CD4-positive, CD25-positive, alpha-beta regulatory T cell (primary cell): ENCODE results near the gene MCM3AP. TPM values are rescaled to one million over a fixed set of nuclear protein-coding genes. Genes with fewer than 3 reads are reported as not detected.
A peak's percentile ranks its signal among the peaks of the same experiment; 100 is the strongest.
"Not testable (repeated sequence)": the region's sequence is repeated elsewhere in the genome, so short reads cannot be mapped to it uniquely, and the experiment has no call there.

Source experiments
- ATAC-seq, 2 donors: fragments of 150-1000 bp; cut with Tn5 transposase; one replicate each; pipeline ENCODE4 v1.10.0; 2021; ENCODE audit warnings: low read depth in 2 of 2, moderate number of reproducible peaks in 2 of 2, moderate library complexity in 1 of 2
- DNase-seq, 3 donors: peaks; one replicate each; pipeline versions ENCODE4 v3.0.0 to v3.0.0-alpha.2; 2012 to 2022; ENCODE audit warnings: mixed read lengths in 1 of 3
- H3K27ac ChIP-seq: one replicate; pipeline ENCODE4 v1.7.0; 2013; ENCODE audit warnings: mild to moderate bottlenecking, low read length; ENCODE audit not compliant: insufficient read depth, poor library complexity, severe bottlenecking
- H3K27me3 ChIP-seq: one replicate; pipeline ENCODE4 v1.7.0; 2013; ENCODE audit warnings: low read length; ENCODE audit not compliant: control insufficient read depth, insufficient read depth
- H3K36me3 ChIP-seq: one replicate; pipeline ENCODE4 v1.7.0; 2013; ENCODE audit warnings: mild to moderate bottlenecking, low read length, moderate library complexity; ENCODE audit not compliant: control insufficient read depth, insufficient read depth
- H3K4me1 ChIP-seq: 2 replicates; pipeline ENCODE4 v1.7.0; 2013; ENCODE audit warnings: mild to moderate bottlenecking, low read length; ENCODE audit not compliant: insufficient read depth, control insufficient read depth, poor library complexity, severe bottlenecking
- H3K4me3 ChIP-seq: one replicate; pipeline ENCODE4 v1.7.0; 2013; ENCODE audit warnings: low read depth, mild to moderate bottlenecking, low read length, moderate library complexity
- H3K9me3 ChIP-seq, 2 experiments: 1 replicate in 1 of 2; 2 replicates in 1 of 2; pipeline ENCODE4 v1.7.0; 2013; ENCODE audit warnings: low read length in 2 of 2, mild to moderate bottlenecking in 1 of 2, moderate library complexity in 1 of 2; ENCODE audit not compliant: control insufficient read depth in 2 of 2
- H3K27ac Mint-ChIP-seq, 3 donors: one replicate each; pipeline ENCODE4 v1.8.0; 2020 to 2022; ENCODE audit warnings: mild to moderate bottlenecking in 3 of 3, mixed read lengths in 3 of 3, moderate library complexity in 2 of 3
- H3K27me3 Mint-ChIP-seq: one replicate; pipeline ENCODE4 v1.8.0; 2022; ENCODE audit warnings: mild to moderate bottlenecking, mixed read lengths
- H3K36me3 Mint-ChIP-seq: one replicate; pipeline ENCODE4 v1.8.0; 2020; ENCODE audit warnings: mixed read lengths
- H3K4me1 Mint-ChIP-seq, 4 donors: one replicate each; pipeline ENCODE4 v1.8.0; 2020 to 2022; ENCODE audit warnings: mixed read lengths in 4 of 4, mild to moderate bottlenecking in 1 of 4
- H3K4me3 Mint-ChIP-seq, 4 donors: one replicate each; pipeline ENCODE4 v1.8.0; 2020 to 2022; ENCODE audit warnings: mild to moderate bottlenecking in 4 of 4, mixed read lengths in 4 of 4, moderate library complexity in 3 of 4
- H3K9me3 Mint-ChIP-seq, 7 donors: one replicate each; pipeline ENCODE4 v1.8.0; 2020 to 2022; ENCODE audit warnings: mixed read lengths in 7 of 7, mild to moderate bottlenecking in 3 of 7, moderate library complexity in 2 of 7
- polyA plus RNA-seq, 4 donors: library from polyadenylated mRNA; unstranded; fragments of 300-500 nt; fragmentation: Illumina TruSeq; gene quantifications; one replicate each; pipeline ENCODE4 v1.2.3, GENCODE V29; 2021
- total RNA-seq: library from RNA; stranded (reverse); gene quantifications from one replicate; pipeline ENCODE4 v1.2.3, GENCODE V29; 2022

MCM3AP gene
- total and polyA plus RNA-seq, 5 donors from 2014 or later = 30.7 to 139 (median 45.3) TPM

DNA sequence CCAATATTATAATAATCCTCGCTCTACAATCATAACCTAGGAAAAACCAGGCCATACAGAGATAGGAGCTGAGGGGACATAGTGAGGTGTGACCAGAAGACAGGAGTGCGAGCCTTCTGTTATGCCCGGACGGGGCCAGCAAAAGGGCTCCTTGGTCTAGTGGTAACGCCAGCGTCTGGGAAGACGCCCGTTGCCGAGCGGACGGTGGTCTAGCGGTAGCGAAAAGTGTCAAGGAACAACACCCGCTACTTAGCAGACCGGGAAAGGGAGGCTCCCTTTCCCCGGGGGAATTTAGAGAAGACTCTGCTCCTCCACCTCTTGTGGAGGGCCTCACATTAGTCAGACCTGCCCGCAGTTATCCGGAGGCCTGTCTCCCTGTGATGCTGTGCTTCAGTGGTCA lies 61.8 kb downstream of the MCM3AP start:
- H3K27ac ChIP-seq, H3K27me3 Mint-ChIP-seq, DNase-seq, H3K4me3 Mint-ChIP-seq, H3K27me3 ChIP-seq, ATAC-seq, H3K9me3 ChIP-seq, H3K4me3 ChIP-seq, H3K9me3 Mint-ChIP-seq, H3K27ac Mint-ChIP-seq: not testable (repeated sequence)
- H3K4me1 ChIP-seq = peaks cover 18% of the 10 kb centered on the region
- H3K36me3 ChIP-seq = peaks cover 30% of the 10 kb centered on the region
- H3K4me1 Mint-ChIP-seq = peaks cover 8 to 31% (median 17%) of the 10 kb centered on the region in 4 donors
- peaks cover 16% of the 10 kb centered on the region for H3K36me3 Mint-ChIP-seq

DNA sequence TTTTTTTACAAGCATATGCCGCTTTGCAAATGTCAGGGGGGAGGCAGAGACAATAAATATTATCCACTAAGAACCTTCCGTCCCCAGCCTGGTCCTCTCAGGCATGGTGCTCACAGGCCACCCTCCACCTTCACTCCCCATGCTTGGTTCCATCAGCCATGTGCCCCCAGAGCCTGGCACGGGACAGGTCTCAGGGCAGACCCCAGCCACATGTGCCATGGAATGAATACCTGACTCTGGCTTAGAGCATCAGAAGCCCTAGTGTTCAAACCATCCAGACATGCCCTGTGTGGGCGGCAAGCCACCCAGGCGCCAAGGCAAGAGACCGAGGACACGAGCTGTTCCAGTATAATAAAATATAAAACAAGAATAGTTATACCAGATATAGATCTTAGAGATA lies 62.2 kb downstream of the MCM3AP start:
- Mint-ChIP-seq H3K9me3 (no peaks in the 10 kb centered on the region), H3K27ac (no peak overlapping the region), H3K27me3 (no peaks in the 10 kb centered on the region), H3K4me1 (peaks cover 8 to 31% (median 17%) of the 10 kb centered on the region in 4 donors), H3K36me3 (peaks cover 16% of the 10 kb centered on the region), H3K4me3 (no peak overlapping the region)
- Histone ChIP-seq H3K27ac (no peak overlapping the region), H3K27me3 (no peaks in the 10 kb centered on the region), H3K4me3 (no peak overlapping the region), H3K4me1 (peaks cover 15% of the 10 kb centered on the region), H3K36me3 (peaks cover 30% of the 10 kb centered on the region), H3K9me3 (no peaks in the 10 kb centered on the region)
- ATAC-seq (no peak), DNase-seq (no peak)

DNA sequence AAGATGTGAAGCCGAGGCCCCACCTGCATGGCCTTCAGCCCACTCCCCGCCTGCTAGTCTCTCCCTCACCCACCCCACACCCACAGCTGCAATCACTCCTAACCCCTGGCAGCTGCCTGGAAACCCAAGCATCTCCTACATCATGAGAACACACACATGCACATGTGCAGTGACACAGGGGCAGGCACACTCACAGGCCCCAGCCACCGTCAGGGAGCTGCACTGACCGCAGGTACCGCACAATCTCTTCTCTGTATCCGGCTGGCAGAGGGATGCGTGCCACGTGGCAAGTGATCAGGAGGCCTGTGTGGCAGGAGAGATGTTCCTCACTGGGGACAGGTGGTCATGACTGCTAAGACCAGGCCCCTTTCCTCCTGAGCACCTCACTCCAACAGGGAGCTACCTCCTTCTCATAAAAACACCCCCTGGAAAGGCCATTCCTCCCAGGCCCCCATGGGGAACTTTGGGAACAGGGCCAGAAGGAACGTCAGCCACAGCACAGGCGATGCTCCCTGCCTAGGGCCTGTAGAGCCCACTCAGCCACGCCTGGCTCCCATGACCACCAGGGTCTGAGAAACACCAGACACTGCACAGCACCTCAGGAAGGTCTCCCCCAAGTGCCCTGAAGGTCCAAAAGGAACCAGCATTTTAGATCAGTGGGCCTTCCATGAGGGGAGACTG lies 62.8 kb downstream of the MCM3AP start:
- Mint-ChIP-seq H3K27ac (peak overlapping the region in 1 of 3 donors; percentile 35), H3K4me1 (peaks cover 5 to 26% (median 14%) of the 10 kb centered on the region in 4 donors), H3K9me3 (no peaks in the 10 kb centered on the region), H3K36me3 (peaks cover 16% of the 10 kb centered on the region), H3K27me3 (no peaks in the 10 kb centered on the region), H3K4me3 (peak overlapping the region in 1 of 4 donors; percentile 44)
- no peak overlapping the region for H3K27ac ChIP-seq
- no peak for ATAC-seq
- no peaks in the 10 kb centered on the region for H3K9me3 ChIP-seq
- peaks cover 30% of the 10 kb centered on the region for H3K36me3 ChIP-seq
- H3K4me3 ChIP-seq = no peak overlapping the region
- H3K27me3 ChIP-seq = no peaks in the 10 kb centered on the region
- peaks cover 8% of the 10 kb centered on the region for H3K4me1 ChIP-seq
- DNase-seq = no peak

DNA sequence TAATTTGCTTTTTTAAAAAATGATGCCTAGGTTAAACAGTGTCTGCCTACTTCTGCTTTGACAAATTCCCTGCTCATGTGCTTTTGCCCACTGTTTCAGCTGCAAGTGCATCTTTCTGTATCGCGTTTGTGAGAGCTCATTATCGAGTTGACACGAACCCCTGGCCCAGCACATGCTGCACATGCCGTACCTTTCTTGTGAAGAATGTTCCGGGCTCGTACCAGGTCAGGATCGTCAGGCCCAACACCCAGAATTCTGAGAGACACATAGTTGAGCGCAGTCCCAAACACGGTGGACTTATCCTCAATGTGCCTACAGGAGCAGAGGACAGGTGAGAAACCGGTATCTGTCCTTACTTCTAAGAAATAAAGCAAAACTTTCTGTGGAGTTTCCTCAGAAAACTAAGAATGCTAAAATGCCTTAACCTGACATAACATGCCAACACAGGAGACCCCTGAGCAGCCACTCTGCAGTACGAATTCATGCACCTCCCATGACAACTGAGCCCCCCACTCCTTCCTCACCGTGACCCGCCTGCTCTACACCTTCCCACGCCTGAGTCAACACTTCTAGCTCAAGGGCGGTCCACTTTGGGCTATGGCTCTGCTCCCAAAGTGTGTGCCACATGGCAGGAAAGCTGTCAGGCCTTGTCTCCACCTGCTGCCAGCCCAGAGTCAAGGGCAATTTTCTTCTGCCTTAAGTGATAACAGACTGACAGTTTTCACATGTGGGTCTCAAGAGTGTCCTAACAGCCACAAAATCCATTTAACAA lies 63.6 kb downstream of the MCM3AP start:
- Mint-ChIP-seq H3K27ac (peak overlapping the region in 1 of 3 donors; percentile 35), H3K4me3 (peak overlapping the region in 1 of 4 donors; percentile 44), H3K27me3 (no peaks in the 10 kb centered on the region), H3K36me3 (peaks cover 16% of the 10 kb centered on the region), H3K4me1 (peaks cover 0 to 19% (median 8%) of the 10 kb centered on the region in 4 donors), H3K9me3 (no peaks in the 10 kb centered on the region)
- H3K36me3 ChIP-seq = peaks cover 30% of the 10 kb centered on the region
- H3K4me1 ChIP-seq = peaks cover 1% of the 10 kb centered on the region
- H3K27ac ChIP-seq = no peak overlapping the region
- no peaks in the 10 kb centered on the region for H3K27me3 ChIP-seq
- no peaks in the 10 kb centered on the region for H3K9me3 ChIP-seq
- no peak overlapping the region for H3K4me3 ChIP-seq
- DNase-seq = no peak
- ATAC-seq = no peak

DNA sequence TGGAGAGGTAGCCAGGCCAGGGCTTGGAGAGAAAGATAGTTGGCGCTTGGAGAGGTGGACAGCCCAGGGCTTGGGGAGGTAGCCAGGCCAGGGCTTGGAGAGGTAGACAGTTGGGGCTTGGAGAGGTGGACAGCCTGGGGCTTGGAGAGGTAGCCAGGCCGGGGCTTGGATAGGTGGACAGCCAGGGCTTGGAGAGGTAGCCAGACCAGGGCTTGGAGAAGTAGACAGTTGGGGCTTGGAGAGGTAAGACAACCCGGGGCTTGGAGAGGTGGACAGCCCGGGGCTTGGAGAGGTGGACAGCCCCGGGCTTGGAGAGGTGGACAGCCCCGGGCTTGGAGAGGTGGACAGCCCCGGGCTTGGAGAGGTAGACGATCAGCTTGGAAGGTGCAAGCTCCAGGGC lies 64.6 kb downstream of the MCM3AP start:
- H3K9me3 Mint-ChIP-seq = no peaks in the 10 kb centered on the region
- Histone ChIP-seq H3K4me3 (no peak overlapping the region), H3K27ac (no peak overlapping the region), H3K36me3 (peaks cover 37% of the 10 kb centered on the region), H3K9me3 (no peaks in the 10 kb centered on the region), H3K4me1 (no peaks in the 10 kb centered on the region), H3K27me3 (no peaks in the 10 kb centered on the region)
- H3K4me1 Mint-ChIP-seq = peaks cover 0 to 9% (median 3%) of the 10 kb centered on the region in 4 donors
- H3K4me3 Mint-ChIP-seq = peak overlapping the region in 1 of 4 donors; percentile 9
- no peaks in the 10 kb centered on the region for H3K27me3 Mint-ChIP-seq
- no peak for DNase-seq
- no peak for ATAC-seq
- H3K27ac Mint-ChIP-seq = no peak overlapping the region
- H3K36me3 Mint-ChIP-seq = peaks cover 19% of the 10 kb centered on the region

DNA sequence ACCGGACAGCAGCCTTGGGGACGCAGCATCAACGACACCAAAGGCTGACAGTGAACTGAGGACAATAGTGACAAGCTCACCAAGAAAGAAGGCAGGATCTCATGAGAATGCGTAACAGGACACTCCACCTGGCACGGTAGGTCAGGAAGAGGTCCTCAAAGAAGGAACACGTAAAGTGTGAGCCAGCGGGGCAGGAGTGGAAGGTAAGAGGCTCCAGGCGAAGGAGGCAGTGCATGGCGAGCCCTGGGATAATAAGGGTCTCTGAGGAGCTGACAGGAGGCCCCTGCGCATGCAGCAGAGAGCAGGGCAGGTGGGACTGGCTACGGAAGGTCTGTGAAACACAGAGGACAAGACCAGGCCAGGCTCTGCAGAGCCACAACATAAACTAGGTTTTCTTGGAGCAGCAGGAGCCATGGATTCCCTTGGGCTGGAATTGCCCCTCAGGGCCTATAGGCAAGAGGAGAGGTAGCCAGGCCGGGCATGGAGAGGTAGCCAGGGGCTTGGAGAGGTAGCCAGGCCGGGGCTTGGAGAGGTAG lies 65.1 kb downstream of the MCM3AP start:
- ATAC-seq (no peak), DNase-seq (no peak)
- H3K4me1 ChIP-seq = no peaks in the 10 kb centered on the region
- peak overlapping the region in 1 of 3 donors; percentile 53 for H3K27ac Mint-ChIP-seq
- no peak overlapping the region for H3K4me3 ChIP-seq
- peak overlapping the region in 1 of 4 donors; percentile 9 for H3K4me3 Mint-ChIP-seq
- no peak overlapping the region for H3K27ac ChIP-seq
- H3K27me3 ChIP-seq = no peaks in the 10 kb centered on the region
- H3K36me3 Mint-ChIP-seq = peaks cover 17% of the 10 kb centered on the region
- H3K4me1 Mint-ChIP-seq = peaks cover 0 to 5% (median 2%) of the 10 kb centered on the region in 4 donors
- no peaks in the 10 kb centered on the region for H3K9me3 ChIP-seq
- H3K36me3 ChIP-seq = peaks cover 37% of the 10 kb centered on the region
- H3K9me3 Mint-ChIP-seq = no peaks in the 10 kb centered on the region
- no peaks in the 10 kb centered on the region for H3K27me3 Mint-ChIP-seq

DNA sequence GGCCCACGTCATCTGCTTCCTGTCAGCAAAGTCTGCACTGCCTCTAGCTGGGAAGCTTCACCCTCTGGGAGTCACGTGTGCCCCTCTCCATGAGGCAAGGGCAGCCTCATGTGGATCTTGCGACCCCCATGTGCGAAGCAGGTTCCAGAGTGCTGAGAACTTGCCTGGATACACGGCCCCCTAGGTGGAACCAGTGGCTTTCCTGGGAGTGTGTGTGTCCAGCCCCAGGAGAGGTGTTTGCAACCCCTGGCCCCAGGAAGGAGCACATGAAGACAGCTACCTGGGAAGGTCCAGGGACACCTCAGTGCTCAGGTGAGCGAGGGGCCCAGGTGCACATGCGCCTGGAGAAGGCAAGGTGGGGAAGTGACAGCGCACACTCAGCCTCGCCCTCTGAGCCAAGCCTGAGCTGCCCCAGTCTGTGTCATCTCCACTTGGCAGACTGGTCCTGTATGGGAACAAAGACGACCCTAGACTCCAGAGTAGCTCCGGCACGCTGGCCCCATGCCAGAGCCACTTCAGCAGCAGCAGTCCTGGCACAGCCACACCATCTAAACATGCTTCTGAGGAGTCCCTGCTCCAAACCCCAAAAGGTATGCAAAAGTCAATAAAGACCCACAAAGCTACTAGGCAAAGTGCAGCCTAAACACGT lies 65.7 kb downstream of the MCM3AP start:
- Mint-ChIP-seq H3K36me3 (peaks cover 16% of the 10 kb centered on the region), H3K9me3 (no peaks in the 10 kb centered on the region), H3K4me3 (peak overlapping the region in 1 of 4 donors; percentile 9), H3K27me3 (no peaks in the 10 kb centered on the region), H3K4me1 (peaks cover 0 to 5% (median 2%) of the 10 kb centered on the region in 4 donors), H3K27ac (no peak overlapping the region)
- H3K4me1 ChIP-seq = no peaks in the 10 kb centered on the region
- no peaks in the 10 kb centered on the region for H3K9me3 ChIP-seq
- DNase-seq (no peak), ATAC-seq (no peak)
- no peaks in the 10 kb centered on the region for H3K27me3 ChIP-seq
- peaks cover 37% of the 10 kb centered on the region for H3K36me3 ChIP-seq
- H3K4me3 ChIP-seq = no peak overlapping the region
- no peak overlapping the region for H3K27ac ChIP-seq
